Suprapubic skin (tissue), 4 donors: Measurements from ENCODE around the gene CCDC8.

Experiments
- CTCF ChIP-seq, 2 donors: fragments of 200-600 bp in 1 of 2; fragments of 450-650 bp in 1 of 2; sonication (generic) in 1 of 2; IDR thresholded peaks; one replicate each; pipeline ENCODE4 v1.5.1; 2016 to 2019; ENCODE audit warnings: antibody characterized with exemption in 2 of 2, mild to moderate bottlenecking in 1 of 2, moderate library complexity in 1 of 2
- EP300 ChIP-seq: sonication (generic); formaldehyde crosslinking; IDR thresholded peaks from one replicate; pipeline ENCODE4 v1.6.1; 2017; ENCODE audit warnings: antibody characterized with exemption
- POLR2A ChIP-seq, 2 donors: fragments of 450-650 bp; IDR thresholded peaks; one replicate each; pipeline ENCODE4 v1.6.1; 2017; ENCODE audit warnings: antibody characterized with exemption in 2 of 2, mild to moderate bottlenecking in 2 of 2, moderate library complexity in 2 of 2
- POLR2AphosphoS5 ChIP-seq, 3 donors: sonication (generic); formaldehyde crosslinking; IDR thresholded peaks; one replicate each; pipeline ENCODE4 v1.6.1; 2017; ENCODE audit warnings: antibody characterized with exemption in 3 of 3

- TF ChIP-seq POLR2A (IDR thresholded peaks at IDR 0.05) (no peak), EP300 (no peak), POLR2AphosphoS5 (IDR thresholded peaks at IDR 0.05) (no peak), CTCF (IDR thresholded peaks at IDR 0.05) (no peak)
Measured at GRCh38 chr19:46447006-46447405, 33.6 kb upstream of the CCDC8 start.
